Fibroblast of the aortic adventitia (primary cell): ENCODE results near the gene C3orf70. TPM values are rescaled to one million over a fixed set of nuclear protein-coding genes. Genes with fewer than 3 reads are reported as not detected.

Experiments
- DNase-seq: peaks from one replicate; pipeline ENCODE4 v3.0.0-alpha.2; 2010; ENCODE audit warnings: low read depth
- H3K4me3 ChIP-seq: 2 replicates; pipeline ENCODE4 v1.5.1; 2011; ENCODE audit warnings: low read depth, mild to moderate bottlenecking, control low read depth, low read length, moderate library complexity
- total RNA-seq: library from RNA; depleted of rRNA; stranded (reverse); fragments of >200 nt; gene quantifications from 2 replicates; pipeline ENCODE4 v1.2.3, GENCODE V29; 2012; ENCODE audit warnings: low replicate concordance
- TF ChIP-seq, protein P1 (sequence below): IDR thresholded peaks from 2 replicates; pipeline ENCODE4 v1.5.1; 2011; ENCODE audit warnings: mild to moderate bottlenecking, low read length, control low read depth, inconsistent platforms; ENCODE audit not compliant: insufficient read depth

The C3orf70 gene
- total RNA-seq, 1 donor = 1.1 TPM

DNA sequence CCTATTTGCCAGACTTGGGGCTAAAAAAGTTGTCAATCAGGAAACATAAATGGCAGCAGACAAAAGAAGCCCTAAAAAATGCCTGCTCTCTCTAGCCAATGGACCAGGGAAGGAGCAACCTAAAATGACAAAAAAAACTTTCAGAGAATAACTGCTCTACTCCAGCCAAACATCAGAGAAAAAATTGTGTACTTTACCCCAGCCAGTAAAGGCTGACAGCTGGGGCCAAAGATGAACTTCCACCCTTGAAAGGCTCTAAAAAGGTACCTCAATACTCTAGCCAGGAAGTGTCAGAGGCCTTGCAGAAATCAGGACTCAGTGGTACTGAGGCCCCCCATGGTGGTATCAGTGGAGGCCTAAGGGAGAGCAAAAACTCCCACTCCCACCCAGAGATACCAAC lies 18.4 kb downstream of the C3orf70 start:
- no peak for DNase-seq

DNA sequence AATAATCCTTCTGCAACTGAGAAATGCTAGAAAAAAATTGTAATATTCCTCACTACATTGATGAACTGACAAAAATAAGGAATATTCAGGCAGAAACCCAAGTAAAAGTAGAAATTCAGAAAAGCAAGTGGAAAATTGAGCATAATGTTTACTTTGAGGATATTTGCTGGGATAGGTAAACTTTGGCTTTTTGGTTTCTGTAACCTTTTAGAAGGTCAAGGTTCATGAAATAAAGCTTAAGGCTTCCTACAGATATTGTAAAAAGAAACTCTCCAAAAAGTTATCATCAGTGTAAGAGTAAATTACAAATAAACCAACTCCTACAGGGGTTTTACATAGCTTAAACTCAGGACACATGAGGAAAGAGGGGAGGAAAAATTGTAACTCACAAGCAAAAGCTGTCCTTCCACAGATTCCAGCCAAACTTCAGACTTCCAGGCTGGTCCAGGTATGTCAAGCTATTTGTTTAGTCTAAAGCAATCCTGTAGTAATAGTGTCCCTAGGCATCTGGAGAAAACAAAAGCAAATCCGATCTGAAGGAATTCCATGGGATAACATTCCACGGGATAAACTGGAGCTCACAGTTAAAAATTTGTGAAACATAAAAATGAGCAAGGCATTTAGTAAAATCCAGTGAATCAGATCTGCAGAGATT lies 21.1 kb downstream of the C3orf70 start:
- TF ChIP-seq, protein P1, sequence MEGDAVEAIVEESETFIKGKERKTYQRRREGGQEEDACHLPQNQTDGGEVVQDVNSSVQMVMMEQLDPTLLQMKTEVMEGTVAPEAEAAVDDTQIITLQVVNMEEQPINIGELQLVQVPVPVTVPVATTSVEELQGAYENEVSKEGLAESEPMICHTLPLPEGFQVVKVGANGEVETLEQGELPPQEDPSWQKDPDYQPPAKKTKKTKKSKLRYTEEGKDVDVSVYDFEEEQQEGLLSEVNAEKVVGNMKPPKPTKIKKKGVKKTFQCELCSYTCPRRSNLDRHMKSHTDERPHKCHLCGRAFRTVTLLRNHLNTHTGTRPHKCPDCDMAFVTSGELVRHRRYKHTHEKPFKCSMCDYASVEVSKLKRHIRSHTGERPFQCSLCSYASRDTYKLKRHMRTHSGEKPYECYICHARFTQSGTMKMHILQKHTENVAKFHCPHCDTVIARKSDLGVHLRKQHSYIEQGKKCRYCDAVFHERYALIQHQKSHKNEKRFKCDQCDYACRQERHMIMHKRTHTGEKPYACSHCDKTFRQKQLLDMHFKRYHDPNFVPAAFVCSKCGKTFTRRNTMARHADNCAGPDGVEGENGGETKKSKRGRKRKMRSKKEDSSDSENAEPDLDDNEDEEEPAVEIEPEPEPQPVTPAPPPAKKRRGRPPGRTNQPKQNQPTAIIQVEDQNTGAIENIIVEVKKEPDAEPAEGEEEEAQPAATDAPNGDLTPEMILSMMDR = no peak
- no peak overlapping the region for H3K4me3 ChIP-seq
- DNase-seq = no peak

More for the DNA sequence above, 18.4 kb downstream of the C3orf70 start:
- H3K4me3 ChIP-seq = no peak overlapping the region
- TF ChIP-seq, protein P1 = no peak

DNA sequence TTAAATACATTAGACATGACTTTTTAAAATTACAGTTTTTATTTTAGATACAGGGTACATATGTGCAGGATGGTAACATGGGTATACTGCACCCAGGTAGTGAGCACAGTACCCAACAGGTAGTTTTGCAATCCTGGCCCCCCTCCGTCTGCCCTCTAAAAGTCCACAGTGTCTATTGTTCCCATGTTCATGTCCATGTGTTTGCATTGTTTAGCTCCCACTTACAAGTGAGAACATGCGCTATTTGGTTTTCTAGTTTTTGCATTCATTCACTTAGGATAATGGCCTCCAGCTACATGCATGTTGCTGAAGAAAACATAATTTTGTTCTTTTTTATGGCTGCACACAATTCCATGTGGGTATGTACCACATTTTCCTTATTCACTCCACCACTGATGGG lies 23.8 kb downstream of the C3orf70 start:
- TF ChIP-seq, protein P1 = no peak
- no peak overlapping the region for H3K4me3 ChIP-seq
- DNase-seq = no peak

DNA sequence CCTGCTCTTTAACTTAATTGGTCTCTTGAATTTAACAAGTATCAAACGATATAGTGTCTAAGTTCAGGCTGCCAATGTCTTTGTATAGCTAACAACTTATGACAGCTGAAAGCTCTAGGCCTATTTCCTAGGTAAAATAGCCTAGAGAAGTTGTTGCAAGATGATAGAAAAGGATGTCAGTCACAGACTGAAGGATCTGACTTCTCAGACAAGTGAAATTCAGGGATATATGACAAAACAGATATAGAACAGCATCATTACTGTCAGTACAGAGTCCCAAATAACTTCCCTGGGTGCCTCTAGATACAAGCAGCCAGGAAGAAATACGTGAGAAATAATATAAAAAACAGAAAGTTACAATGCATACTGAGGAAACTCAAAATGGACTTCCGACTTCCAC lies 26.7 kb downstream of the C3orf70 start:
- no peak overlapping the region for H3K4me3 ChIP-seq
- no peak for DNase-seq
- TF ChIP-seq, protein P1 = no peak

DNA sequence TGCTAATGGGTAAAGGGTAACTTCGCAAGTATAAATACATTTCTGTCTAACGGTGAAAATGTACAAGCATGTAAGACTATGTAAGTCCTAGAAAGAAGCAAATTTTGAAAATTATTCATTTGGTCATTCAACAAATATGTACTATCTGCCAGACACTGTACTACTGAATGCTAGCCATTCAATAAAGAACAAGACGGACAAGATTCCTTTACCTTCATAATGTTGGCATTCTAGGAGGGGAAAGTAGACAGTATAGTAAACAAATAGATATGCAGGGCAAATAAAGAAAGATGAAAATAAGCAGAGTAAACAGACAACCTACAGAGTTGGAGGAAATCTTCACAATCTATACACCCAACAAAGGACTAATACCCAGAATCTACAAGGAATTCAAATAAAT lies 32.7 kb downstream of the C3orf70 start:
- DNase-seq = no peak

DNA sequence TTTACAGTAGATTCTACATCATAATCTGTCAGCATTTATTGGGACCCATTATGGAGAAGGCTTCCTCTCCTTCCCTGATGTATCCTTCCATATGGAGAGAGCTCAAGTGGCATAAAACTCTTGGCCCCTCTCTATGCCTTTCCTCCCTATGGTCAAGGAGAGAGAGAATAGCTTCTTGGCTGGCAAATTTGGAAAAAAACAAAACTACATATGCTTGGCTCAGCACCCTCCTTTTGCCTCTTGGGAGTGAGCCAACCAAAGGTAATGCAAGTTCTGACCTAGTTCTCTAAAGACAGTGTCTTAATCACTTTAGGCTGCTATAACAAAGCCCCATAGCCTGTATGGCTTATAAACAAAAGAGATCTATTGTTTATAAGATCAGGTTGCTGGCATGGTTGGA lies 37.5 kb downstream of the C3orf70 start:
- TF ChIP-seq, protein P1 = no peak
- no peak overlapping the region for H3K4me3 ChIP-seq
- no peak for DNase-seq

More for the DNA sequence above, 32.7 kb downstream of the C3orf70 start:
- TF ChIP-seq, protein P1 = no peak
- H3K4me3 ChIP-seq = no peak overlapping the region

DNA sequence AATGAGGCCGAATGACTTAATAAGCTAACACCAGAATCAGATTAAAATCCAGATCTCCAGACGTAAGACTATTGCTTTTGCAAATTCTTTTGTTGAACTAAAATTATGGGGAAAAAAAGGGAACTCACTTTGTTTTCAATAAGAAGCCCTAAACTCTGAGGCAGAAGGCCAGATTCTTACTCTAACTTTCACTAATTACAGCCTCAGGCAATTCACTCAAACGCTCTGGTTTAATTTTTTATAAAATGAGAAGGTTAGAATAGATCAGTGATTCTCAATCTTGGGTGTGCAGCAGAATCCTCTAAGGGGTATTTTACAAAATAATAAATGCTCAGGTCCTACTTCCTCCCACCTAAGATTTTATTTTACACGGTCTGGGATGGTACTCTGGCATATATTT lies 38.1 kb downstream of the C3orf70 start:
- TF ChIP-seq, protein P1 = no peak
- no peak for DNase-seq
- H3K4me3 ChIP-seq = no peak overlapping the region
